Astrocyte (in vitro differentiated cells and primary cell): ENCODE measurements around the gene DNAH17.

Experiments used
- CTCF ChIP-seq: IDR thresholded peaks from 2 replicates; pipeline ENCODE4 v1.5.1; 2011; ENCODE audit warnings: low read depth, mild to moderate bottlenecking, inconsistent platforms, low read length, moderate library complexity; ENCODE audit not compliant: insufficient read depth
- EZH2 ChIP-seq: IDR thresholded peaks from 2 replicates; pipeline ENCODE4 v1.6.1; 2012; ENCODE audit warnings: mild to moderate bottlenecking, low read length, inconsistent platforms; ENCODE audit not compliant: insufficient read depth

- TF ChIP-seq EZH2 (no peak), CTCF (no peak)
These were observed 156.1 kb downstream of the DNAH17 start for GRCh38 chr17:78421084-78421533.
